Measurements from ENCODE around the gene GIGYF1.

The GIGYF1 gene

DNA sequence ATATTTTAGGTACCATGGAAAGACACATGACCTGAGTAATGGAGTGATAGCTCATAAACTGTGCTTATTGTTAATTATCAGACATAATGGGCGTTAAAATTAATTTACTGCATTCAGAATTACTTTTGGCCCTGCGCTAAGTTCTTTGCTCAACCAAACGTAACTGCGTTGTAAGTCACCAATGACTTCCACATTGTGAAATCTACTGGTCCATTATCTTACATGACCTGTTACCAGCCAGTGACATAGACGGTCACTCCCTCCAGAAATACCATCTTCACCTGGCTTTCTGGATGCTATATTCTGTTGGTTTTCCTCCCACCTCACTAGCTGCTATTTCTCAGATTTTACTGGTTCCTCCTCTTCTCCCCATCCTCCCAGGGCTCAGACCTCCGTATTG lies 5.0 kb upstream of the GIGYF1 start:
- ChIA-PET POLR2A (ENCODE audit: low non-redundant PET) (no interaction called here), CTCF (interaction anchor here (0.6 to 1.2 kb wide), 3 partner anchors 9 to 153 kb away, joined by 3 to 6 read pairs (median 4); partner anchors contain the start of gene SLC12A9)
- H3K27ac ChIP-seq, result no peak overlapping the region
- TF ChIP-seq, protein P1, sequence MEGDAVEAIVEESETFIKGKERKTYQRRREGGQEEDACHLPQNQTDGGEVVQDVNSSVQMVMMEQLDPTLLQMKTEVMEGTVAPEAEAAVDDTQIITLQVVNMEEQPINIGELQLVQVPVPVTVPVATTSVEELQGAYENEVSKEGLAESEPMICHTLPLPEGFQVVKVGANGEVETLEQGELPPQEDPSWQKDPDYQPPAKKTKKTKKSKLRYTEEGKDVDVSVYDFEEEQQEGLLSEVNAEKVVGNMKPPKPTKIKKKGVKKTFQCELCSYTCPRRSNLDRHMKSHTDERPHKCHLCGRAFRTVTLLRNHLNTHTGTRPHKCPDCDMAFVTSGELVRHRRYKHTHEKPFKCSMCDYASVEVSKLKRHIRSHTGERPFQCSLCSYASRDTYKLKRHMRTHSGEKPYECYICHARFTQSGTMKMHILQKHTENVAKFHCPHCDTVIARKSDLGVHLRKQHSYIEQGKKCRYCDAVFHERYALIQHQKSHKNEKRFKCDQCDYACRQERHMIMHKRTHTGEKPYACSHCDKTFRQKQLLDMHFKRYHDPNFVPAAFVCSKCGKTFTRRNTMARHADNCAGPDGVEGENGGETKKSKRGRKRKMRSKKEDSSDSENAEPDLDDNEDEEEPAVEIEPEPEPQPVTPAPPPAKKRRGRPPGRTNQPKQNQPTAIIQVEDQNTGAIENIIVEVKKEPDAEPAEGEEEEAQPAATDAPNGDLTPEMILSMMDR (conservative IDR thresholded peaks at IDR 0.05; ENCODE audit: low read depth), result no peak
- no peak for DNase-seq (ENCODE audit: low spot score)

DNA sequence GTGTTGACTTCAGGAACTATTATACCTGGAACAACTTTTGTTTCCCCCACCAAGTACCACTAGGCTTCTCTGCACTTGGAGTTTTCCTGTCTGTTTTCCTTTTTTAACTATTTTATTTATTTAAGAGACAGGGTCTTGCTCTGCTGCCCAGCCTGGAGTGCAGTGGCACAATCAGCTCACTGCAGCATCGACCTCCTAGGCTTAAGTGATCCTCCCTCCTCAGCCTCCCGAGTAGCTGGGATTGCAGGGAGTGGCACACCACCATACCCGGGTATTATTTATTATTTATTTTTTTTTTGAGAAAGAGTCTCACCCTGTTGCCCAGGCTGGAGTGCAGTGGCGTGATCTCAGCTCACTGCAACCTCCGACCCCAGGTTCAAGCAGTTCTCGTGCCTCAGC lies 2.1 kb upstream of the GIGYF1 start:
- TF ChIP-seq, protein P1 (conservative IDR thresholded peaks at IDR 0.05; ENCODE audit: low read depth), result no peak
- ChIA-PET CTCF (interaction anchor here (2.8 kb wide), 1 partner anchor 9 kb away, joined by 15 read pairs; the partner anchor contains the start of gene POP7), POLR2A (ENCODE audit: low non-redundant PET) (no interaction called here)
- DNase-seq (ENCODE audit: low spot score), result no peak
- H3K27ac ChIP-seq, result no peak overlapping the region

DNA sequence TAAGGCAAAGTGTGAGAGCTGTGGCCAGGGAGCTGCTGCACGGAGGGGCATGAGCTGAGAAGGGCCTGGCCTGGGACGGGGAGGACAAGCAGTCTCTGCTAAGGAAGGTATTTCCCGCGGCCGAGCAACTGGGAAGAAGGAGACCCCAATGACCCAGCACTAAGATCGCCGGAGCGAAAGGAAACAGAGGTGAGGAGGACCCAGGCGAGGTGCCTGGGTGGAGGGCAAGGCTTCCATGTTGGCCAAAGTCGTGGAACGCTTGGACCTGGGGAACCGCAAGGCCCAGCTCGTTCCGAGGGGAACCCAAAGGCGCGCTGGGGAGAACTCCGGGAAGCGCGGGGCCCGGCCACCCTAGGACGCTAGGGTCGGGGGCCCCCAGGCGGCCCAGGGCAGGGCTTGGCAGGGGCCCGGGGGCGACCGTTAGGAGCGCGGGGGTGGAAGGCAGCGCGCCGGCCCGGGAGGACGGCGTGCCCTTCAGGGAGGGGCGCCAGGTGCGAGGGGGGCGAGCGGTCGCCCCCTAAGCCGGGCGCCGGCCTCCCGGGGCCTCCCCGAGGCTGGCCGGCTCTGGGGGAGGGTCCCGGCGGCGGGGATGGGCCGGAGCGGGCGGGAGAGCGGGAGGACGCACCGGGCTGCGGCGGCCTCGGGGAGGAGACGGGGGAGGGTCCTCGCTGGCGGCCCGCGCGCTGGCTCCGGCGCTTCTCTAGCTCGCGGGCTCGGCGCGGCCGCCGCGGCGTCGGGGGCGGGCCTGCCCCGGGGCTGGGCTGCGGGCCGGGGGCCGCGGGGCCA lies 545 bp downstream of the GIGYF1 start:
- ChIA-PET CTCF (interaction anchor here (0.6 to 2.8 kb wide), 7 partner anchors 12 to 525 kb away, joined by 3 to 15 read pairs (median 3); partner anchors contain the start of genes POP7 and ZNHIT1), POLR2A (ENCODE audit: low non-redundant PET) (interaction anchor here (1.3 kb wide), 1 partner anchor 12 kb away, joined by 3 read pairs; the partner anchor contains the start of gene POP7)
- TF ChIP-seq, protein P1 (conservative IDR thresholded peaks at IDR 0.05; ENCODE audit: low read depth), result no peak
- DNase-seq (ENCODE audit: low spot score), result no peak
- H3K27ac ChIP-seq, result peak overlapping the region; percentile 85

DNA sequence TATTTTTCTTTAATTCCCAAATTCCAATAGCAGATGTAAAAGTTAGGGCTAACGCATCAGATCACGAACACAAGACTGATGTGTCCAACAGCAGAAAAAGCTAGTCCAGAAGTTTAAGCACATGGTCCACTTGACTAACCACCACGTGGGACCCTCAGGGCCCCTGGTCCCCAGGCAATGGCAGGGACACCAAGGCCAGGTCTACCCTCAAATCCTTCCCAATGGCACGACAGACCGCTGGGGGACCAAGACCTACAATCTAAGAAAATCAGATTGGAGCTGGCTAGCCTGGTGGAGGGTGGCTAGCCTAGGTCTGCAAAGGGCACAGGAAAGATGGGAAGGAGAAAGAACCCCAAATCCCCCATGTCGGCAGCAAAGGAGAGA lies 1.5 kb downstream of the GIGYF1 start:
- POLR2A ChIA-PET (ENCODE audit: low non-redundant PET), result interaction anchor here (0.7 to 1.3 kb wide), 2 partner anchors 13 to 106 kb away, joined by 3 read pairs; partner anchors contain the start of genes FBXO24 and POP7
- H3K27ac ChIP-seq, result peak overlapping the region; percentile 85

DNA sequence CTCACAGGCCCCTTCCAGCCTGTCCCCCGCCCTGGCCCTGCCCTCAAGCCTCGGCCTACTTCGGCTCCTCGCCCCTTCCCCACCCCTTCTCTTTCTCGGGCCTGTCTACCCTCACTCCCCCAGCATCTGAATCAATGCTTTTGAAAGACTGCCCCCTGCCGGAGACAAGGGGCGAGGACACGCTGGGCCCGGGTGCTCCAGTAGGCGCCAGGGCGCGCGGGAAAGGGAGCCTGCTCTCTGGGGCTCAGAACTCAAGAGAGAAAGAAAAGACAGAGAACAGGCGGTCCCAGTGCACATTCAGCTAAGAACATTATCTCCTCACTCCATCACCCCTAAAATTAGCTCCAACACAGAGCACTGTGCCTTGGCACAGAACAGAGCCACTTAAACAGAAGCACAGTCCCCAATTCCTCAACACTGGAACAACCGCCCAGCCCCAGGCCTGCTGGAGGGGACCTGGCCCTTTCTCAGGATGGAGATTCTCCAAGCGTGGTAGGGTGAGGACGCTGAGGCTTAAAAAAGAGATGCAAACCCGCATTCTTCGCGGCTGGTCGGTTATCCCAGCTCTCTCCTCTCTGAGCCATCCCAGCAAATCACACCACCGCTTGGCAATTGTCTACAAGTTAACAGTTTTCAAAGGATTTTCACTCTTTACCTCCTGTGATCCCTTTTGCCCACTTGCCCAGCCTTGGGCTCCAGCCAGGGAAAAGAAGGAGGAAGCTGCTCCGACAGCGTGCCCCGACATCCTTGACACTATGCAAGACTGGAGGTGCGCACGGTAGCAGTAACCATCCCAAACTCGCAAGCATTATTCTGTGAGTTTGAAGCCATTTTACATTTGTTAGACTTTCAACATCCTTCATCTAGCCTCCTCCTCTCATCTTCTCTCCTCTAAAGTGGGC lies 2.1 kb downstream of the GIGYF1 start:
- H3K27ac ChIP-seq, result peak overlapping the region; percentile 85
- ChIA-PET POLR2A (ENCODE audit: low non-redundant PET) (interaction anchor here (0.7 to 1.3 kb wide), 2 partner anchors 14 to 106 kb away, joined by 3 read pairs; partner anchors contain the start of genes FBXO24 and POP7), CTCF (interaction anchor here (0.5 to 1.8 kb wide), 15 partner anchors 9 to 227 kb away, joined by 3 to 8 read pairs (median 4); partner anchors contain the start of genes MOSPD3, POP7 and SLC12A9)
- DNase-seq (ENCODE audit: low spot score), result peak; percentile 79
- TF ChIP-seq, protein P1 (conservative IDR thresholded peaks at IDR 0.05; ENCODE audit: low read depth), result peak; percentile 96

More for the DNA sequence above, 1.5 kb downstream of the GIGYF1 start:
- TF ChIP-seq, protein P1 (conservative IDR thresholded peaks at IDR 0.05; ENCODE audit: low read depth), result no peak
- DNase-seq (ENCODE audit: low spot score), result no peak
- CTCF ChIA-PET, result interaction anchor here (0.6 to 1.8 kb wide), 10 partner anchors 8 to 525 kb away, joined by 3 to 8 read pairs (median 3); partner anchors contain the start of genes POP7, SLC12A9 and ZNHIT1

All from RWPE1 (cell line).